Activated CD4-positive, alpha-beta T cell treated with anti-CD3 and anti-CD28 coated beads, Interleukin-2, Interleukin-6, amounts not matched to agents 100 ng/mL and 50 ng/mL, durations not matched to agents 16 hours and 8 hours (primary cell): ENCODE results near the gene C1QTNF8.

Source experiments
- DNase-seq: peaks from one replicate; pipeline ENCODE4 v3.0.0-alpha.2; 2020

C1QTNF8 gene

GRCh38 chr16:1126586-1126985 is 30.5 kb upstream of the C1QTNF8 start:
- DNase-seq: no peak

GRCh38 chr16:1126044-1126443 is 30.0 kb upstream of the C1QTNF8 start:
- DNase-seq: no peak

DNA sequence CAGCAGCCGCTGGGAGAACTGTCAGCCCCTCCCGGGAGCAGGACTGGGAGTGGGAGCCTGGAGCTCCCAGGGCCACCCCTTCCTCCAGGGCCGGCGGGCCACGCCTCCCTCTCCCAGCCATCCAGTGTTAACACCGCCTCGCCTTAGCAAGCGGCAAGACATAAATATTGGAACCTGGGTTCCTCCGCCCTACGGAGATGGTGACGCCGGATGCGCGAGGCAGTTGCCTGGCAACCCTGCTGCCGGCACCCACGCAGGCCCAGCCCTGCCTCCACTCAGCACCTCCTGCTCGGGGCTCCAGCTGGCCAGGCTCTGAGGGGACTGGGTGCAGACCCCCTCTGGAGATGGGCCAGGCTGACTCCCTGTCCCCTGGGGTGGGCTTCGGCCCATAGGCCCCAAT is 29.4 kb upstream of the C1QTNF8 start:
- peak; percentile 24 for DNase-seq

GRCh38 chr16:1124795-1125194 is 28.8 kb upstream of the C1QTNF8 start:
- DNase-seq: no peak

DNA sequence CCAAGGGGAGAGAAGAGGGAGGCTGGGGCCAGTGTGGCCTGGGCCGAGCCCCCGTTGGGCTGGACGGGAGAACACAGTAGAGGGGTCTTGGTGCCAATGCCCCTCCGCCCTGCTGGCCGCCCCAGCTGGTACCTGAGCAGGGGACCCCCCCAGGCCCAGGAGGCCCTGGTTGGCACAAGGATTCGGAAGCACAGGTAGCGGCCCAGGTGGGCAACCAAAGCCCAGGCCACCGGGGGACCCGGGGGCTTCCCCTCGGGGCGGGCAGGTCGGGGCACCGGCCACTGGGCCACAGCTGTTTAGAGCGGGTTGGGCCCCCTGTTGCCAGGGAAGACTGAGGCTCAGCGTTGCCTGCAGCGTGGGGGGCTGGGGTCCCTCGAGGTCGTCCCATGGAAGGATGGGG is 28.2 kb upstream of the C1QTNF8 start:
- no peak for DNase-seq

DNA sequence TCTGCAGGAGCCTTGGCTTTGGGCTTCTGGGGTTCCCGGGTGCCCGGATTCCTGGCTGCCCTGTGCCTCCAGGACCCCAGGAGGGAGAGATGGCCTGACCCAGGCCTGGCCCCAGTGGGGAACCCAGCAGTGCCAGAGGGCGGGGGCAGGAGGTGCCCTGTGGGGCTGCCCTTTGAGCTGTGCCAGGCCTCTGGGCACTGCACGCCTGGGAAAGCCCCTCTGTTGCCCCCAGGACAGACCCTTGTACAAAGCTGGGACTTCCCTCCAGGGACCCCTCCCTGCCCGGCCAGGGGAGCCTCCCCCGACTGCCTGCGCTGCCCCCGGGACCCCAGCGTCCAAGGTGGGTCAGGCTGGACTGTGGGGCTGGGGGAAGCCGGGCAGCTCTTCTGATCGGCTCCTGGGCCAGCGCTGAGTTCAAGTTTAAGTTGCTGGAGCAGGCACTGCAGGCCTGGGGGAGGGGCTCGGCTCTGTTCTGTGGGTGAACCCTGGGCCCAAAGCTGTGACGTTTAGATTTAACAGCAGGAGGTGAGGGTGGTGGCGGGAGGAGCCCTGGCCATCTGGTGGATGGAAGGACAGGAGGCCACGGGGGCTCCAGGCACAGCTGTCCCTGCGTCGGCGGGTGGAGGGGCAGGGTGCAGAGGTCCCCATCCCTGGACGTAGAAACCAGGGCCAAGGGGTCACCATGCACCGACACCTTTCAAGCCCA is 27.6 kb upstream of the C1QTNF8 start:
- no peak for DNase-seq

- no peak for DNase-seq
These were observed 26.3 kb upstream of the C1QTNF8 start for GRCh38 chr16:1122398-1122765.

DNA sequence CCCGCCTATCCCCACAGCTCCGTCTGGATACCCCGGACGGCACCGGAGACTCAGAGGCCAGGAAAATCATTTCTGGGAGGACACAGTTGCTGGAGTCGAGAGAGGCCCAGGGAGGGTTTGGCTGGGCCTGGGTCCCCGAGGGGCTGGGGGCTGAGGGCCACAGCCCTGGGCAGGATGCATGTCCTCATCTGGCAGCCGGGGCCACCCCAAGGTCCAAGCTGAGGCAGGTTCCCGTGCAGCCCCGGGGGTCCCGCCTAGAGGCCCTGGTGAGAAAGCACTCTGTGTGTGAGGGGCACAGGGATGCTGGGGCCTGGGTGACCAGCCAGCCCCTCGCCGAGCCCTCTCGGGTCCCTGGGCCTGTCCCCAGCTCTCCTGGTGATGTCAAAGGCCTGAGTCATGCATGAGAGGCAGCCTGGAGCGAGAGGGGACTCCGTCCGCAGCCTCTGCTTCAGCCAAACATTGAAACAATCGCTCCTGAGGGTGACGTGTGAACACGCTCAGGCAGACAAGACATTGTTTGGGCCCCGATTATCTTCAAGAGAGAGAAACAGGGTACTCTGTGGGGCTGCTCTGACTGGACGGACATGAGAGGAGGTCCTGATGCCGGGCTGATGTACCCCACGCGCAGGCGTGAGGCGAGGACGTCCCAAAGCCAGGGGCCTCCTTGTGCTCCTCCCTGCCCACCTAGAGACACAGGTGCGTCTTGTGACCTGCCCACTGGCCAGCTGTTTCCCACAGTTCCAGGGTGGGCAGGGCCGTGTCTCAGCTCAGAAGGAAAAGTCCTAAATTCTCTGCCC is 25.8 kb upstream of the C1QTNF8 start:
- no peak for DNase-seq

DNA sequence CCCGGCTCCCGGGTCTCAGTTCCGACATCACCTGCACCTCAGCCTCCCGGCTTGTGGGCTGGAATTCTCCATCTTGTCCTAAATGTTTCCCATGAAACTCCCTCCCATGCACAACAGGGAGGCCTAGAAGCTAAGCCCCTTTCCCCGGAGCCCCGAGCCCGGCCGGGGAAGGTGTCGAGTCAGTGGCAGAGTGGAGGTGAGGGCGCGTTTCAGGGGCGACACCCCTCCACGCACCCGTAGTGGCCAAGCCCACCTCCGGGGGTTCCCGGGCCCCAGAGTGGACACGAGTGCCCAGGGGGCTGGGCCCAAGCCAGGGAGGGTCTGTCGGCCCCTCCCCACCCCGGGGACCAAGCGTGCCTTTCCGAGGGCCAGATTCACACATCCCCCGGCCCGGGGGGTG is 25.0 kb upstream of the C1QTNF8 start:
- no peak for DNase-seq

- no peak for DNase-seq
These were observed 24.5 kb upstream of the C1QTNF8 start for GRCh38 chr16:1120577-1120941.

- DNase-seq: no peak
These were observed 23.9 kb upstream of the C1QTNF8 start for GRCh38 chr16:1119766-1120576.

- DNase-seq: no peak
These were observed 23.1 kb upstream of the C1QTNF8 start for GRCh38 chr16:1119129-1119528.

- no peak for DNase-seq
These were observed 21.9 kb upstream of the C1QTNF8 start for GRCh38 chr16:1117926-1118325.

- no peak for DNase-seq
These were observed 21.3 kb upstream of the C1QTNF8 start for GRCh38 chr16:1117176-1117900.

DNA sequence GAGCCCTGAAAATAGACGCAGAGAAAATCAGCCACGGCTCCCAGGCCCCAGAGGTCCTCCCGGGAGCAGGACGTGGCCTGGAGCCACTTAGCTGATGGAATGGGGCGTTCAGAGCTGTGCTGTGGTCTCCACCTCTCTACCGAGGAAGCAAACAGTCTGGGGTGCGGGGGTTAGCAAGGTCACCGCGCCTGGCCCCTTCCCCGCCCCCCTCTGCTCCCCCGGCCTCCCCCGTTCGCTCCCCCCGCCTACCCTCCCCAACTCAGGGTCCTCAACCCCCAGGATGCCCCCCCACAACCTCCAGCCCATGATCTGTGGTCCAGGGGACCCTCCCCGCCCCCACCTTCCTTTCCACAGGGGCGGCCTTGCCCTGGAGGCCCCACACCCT is 20.6 kb upstream of the C1QTNF8 start:
- DNase-seq: no peak

DNA sequence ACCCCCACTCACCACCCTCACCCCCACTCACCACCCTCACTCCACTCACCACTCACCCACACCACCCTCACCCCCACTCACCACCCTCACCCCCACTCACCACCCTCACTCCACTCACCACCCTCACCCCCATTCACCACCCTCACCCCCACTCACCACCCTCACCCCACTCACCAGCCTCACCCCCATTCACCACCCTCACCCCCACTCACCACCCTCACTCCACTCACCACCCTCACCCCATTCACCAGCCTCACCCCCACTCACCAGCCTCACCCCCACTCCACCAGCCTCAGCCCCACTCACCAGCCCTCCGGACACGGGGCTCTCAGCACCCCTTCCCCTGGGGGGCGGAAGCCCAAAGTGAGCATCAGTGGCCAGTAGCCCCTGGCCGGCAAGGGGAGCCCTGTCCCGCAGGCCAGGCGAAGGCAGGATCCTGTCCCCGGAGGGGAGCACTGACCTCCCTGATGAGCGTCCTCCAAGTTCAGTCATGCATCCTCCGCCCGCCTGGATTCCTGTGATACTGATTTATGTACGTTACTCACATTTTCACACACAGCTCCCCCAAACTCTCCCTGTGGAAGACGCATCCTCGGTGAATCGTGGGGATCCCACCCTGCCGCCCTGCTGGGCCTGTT is 18.0 kb upstream of the C1QTNF8 start:
- no peak for DNase-seq

DNA sequence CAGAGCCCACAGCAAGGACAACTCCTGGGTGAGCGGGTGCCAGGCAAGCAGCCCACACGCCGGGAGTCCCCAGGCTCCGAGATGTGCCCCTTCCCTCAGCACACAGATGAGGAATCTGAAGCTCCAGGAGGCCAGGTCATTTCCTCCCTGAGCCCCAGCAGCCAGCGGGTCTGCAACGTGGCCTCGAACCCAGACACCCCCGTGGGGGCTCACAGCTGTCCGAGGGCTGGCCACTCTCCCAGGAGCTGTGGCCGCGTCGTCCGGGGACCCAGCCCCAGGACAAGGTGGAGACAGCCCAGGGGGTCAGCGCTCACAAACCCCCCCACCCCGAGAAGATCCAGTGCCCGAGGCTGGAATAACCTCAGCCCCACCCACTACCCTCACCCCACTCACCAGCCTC is 17.4 kb upstream of the C1QTNF8 start:
- no peak for DNase-seq

DNA sequence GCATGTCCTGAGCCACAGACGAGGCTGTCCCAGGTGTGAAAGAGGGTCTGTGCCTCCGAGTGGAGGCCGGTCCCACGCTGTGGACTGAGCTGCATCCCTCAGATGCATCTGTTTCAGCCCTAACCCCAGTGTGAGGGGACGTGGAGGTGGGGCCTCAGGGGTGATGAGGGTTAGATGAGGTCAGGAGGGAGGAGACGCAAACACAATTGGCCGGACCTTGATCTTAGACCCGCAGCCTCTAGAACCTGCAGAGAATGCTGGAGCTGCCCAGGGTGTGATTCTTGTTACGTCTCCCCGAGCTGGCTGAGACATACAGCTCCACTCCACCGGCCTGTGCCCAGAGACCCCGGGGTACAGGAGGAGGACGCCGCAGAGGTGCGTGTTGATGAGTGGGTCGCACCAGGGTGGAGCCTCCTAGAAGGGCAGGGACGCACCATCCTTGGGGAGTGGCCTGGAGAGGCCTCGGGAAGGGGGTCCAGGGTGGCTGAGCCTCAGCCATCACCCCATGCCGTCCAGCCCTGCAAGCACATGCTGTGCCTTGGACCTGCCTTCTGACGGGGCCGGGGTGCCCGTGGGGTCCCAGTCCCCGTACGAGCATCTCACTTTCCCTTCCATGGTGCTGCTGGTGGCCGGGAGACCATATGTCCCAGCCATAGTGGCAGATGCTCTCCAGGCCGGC is 16.6 kb upstream of the C1QTNF8 start:
- DNase-seq: no peak

DNA sequence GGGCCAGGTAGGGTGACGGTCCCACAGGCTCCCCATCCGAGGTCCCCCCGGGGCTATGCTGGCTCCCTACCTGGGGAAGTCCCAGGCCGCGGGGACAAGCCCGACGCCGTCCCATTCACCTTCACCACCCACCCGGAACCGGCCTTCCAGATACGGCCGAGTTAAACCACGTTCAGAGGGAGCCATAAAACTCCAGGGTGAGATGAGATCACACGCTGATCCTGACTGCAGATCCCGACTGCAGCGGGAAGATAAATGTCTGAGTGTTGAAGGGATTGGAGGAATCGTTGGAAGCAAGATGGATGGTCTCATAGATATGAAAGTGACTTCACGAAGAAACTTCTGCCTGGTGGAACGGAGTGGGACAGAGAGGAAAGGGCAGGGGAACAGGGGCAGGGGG is 13.6 kb upstream of the C1QTNF8 start:
- DNase-seq: no peak

- no peak for DNase-seq
These were observed 12.5 kb upstream of the C1QTNF8 start for GRCh38 chr16:1108299-1109252.

DNA sequence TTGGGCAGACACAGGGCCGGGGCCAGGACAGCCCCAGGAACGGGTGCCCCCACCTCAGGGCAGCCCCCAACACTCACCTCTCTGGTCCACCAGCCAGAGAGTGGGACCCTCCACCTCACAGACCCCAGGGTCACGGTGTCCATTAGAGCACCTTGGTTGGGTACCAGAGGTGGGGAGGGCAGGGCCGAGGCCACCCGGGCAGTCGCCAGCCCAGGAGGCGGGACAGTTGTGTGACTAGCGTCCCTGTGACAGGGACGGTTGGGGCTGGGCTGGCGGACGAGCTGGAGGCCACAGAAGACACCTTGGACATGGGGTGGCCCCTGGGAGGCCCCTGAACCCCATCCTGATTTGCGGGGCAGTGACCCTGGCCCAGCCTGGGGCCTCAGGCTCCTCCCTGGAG is 11.7 kb upstream of the C1QTNF8 start:
- no peak for DNase-seq
